DMS79 treated with DMSO at 0.1 percent for 48 hours (cell line): ENCODE data around the gene ZNF599.

Experiments
- DNase-seq: peaks from one replicate; lab custom pipeline; 2025; lab: John Stamatoyannopoulos, UW

ZNF599 gene

DNA sequence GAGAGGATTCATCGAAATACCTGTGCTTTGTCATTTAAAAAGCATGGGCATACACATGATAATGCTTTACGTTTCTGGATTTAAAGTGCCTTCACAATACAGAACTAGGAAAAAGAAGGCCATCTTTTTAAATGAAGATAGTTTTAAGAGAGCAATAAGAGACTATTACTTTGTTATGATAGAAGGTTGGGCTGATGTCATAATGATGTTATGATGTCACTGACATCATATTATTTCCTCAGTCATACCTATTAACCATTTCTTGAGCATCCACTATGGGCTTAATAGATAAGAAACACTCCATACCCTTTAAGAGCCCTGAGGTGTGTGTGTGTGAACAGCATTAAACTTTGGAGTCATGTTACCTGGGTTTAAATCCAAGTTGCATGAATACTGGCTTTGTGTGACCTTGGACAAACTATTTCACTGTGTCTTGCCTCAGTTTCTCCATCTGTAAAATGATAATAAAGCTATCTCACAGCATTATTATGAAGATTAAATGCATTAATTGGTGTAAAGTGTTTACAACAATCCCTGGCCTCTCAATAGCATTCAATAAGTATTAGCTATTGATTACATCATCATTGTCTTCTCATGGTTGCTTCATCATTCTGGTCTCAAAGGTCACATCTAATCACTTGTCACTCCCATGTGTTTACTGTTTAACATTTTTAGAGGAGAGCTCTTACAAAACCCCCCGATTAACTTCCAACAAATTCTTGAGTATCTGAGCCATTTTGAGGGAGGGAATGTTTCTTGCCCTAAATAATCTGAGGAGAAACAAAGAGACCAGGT, 27.9 kb downstream of the ZNF599 start:
- no peak for DNase-seq

DNA sequence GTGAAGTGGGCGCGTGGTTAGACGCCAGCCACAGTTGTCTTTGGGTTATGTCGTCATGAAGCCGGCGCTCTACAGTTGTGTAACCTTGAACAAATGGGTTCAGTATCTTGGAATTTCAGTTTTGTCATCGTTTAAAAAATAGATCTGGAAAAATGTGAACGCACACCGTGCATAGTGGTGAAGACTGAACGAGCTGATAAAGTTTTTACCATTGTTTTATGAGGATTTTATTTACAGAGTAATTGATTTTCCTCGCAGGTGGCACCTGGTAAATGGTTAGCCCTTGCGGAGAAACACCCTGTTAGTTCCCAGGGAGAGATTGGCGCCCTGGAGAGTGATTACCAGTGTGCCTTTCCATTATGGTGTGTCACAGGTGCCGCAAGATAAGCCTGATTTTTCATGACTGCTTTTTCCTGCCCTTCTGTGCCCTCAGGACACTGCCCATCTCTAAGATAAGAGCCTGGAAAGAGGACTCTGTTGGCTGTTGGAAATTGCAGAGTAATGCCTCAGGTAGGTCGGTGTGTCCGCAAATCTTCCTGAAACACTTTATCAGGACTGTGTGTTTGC, 38.4 kb downstream of the ZNF599 start:
- DNase-seq, result peak; percentile 86

DNA sequence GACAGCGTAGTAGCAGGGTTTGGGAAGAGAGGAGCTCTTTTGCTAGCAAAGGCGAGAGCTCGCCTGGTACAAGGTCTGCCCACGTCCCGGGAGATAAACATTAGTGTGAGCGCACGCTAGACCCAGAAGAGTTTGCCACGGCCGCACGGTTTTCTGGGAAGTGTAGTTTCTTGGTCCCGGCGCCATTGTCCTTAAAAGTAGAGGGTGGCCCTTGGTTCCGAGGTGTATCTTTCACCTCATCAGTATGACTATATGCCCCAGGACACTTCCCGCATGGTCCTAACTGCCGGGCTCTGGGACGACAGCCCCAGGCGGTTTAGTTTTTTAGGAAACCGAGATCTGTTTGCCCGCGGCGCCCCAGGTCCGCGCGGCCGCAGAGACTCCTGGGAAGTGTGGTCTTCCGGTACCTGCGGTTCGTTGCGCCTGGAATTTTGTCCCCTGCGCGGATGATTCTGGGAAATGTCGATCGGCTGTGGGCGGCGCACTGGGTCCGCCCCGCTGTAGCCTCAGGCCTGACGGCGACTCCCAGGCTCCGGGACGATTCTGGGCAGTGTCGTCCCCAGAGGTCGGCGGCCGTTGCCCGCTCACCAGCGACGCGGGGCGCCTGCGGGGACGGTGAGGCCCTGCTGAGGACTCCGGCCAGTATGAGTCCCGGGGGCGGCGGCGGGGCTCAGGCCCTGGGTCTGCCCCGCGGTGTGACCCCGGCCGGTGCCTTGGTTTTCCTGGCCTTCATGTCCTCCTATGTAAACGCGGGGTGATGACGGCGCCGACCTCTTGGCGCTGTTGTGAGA, 39.1 kb downstream of the ZNF599 start, which contains the start of gene ZNF181:
Gene ZNF181 (plus strand): TSS at position 498 of the 791 bp plus-strand sequence. CDS start 795 bp downstream, outside the sequence.
- peak; percentile 88 for DNase-seq

DNA sequence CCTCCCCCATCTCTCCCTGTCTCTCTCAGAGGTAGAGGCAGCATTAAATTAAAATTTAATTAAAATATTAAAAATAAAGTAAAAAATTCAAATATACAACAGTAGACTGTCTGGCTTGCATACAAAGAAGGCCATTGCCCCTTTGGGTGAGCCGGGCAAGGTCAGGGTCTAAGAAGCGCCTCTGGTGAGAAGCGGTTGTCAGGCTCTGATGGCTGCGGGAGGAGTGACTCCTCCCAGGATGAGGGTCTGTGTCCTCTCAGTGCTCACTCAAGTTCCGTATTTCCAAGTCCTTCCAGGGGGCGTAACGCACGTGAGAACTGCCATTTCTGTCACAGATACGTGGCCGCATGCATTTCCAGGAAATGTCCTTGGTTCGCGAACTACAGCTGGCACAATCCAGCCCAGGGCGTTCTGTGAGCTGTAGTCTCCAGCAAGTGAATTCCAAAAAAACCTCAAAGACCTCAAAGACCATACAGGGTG, 39.7 kb downstream of the ZNF599 start:
- peak; percentile 76 for DNase-seq

DNA sequence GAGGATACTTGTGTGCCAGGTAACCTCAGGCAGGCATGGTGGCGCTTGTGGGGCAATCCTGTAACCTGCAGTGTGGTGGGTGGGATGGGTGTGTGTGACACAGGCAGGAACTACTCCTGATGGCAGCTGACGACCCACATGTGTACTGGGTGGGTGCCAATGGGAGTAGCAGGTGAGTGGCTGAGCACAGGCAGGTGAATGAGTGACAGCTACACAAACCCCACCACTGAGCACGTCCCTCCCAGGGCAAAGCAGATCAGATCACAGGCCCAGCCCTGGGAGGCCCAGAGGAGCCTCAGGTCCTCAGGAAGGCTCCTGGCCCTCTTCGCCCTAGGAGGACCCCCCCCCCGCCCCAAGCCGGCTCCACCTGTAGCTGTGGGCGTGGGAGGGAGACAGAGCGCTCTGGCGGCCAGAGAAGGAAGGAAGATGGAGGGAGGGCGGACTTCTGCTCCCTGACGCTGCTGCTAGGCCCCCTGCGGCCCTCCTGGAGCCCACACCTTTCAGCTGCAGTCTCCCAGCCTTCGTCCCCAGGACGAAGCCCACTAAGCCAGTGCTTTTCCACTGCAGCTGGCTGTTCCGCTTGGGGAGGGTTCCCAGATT, 40.3 kb downstream of the ZNF599 start:
- DNase-seq, result peak; percentile 9

DNA sequence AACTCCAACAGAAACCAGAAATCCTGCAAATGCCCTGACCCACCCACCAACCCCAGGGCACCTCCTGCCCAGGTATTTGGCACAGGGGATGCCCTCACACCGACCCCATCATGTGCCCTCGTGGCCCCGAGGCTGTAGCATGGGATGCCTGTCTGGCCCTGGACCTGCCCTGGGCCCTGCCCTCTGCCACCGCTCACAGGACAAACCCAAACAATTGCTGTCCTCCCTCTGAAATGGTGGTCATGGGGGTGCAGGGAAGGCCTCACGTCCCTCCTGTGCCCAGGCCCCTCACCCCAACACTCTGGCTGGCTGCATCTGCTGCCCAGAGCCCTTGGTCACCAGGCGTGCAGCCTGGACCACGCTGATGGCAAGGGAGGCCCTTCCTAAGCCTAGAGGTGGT, 41.1 kb downstream of the ZNF599 start:
- no peak for DNase-seq

DNA sequence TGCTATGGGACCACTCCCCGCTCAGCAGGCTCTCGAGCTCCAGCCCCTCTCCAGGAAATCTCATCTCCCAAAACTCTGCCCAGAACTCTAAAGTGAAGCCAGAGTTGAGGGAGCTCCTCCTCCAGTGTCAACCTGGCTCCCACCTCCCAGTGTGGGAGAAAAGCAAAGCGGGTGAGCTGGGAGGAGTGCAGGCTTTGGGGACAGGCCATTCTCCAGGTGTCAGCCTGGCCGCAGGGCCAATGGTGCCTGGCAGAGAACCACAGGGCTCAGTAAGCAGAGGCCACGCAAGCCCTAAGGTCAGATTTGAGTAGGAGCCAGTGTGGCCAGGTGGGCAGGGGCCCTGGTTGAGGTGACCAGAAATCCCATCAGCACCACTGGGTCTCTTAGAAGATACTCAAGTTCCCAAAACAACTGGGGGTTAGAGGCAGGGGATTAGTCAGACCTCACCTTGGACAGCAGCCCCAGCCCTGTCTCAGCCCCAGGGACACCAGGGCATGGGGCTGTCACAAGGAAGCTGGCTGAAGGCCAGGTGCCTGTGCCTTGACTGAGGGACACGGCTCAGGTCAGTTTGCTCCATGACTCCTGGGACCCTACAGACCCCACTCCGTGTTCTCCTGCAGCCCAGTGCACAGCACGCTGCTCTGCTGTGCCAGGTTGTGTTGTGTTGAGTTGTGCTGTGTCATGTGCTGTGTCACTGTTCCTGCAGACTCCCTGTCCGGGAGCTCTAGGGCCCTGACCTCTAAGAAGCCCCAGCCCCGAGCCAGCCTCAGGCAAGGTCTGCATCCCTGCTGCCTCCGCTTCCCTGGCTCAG, 41.8 kb downstream of the ZNF599 start:
- no peak for DNase-seq

DNA sequence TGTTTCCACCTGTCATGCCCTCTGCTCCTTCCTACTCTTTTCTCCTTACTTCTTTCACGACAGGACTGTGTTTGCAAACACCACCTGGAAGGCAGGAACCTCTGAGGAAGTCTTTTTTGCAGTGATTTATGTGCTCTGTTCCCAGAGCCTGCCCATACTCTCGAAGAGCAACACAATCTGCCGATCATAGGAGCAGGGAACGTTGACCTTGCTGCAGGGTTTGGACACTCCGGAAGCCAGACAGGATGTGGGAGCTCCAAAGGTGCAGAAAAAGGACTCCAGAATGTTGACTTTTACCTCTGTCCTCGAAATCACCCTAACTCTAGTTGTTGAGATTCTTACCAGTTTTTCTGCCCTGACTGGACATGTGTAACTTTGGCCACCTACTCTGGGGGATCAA, 47.6 kb downstream of the ZNF599 start:
- no peak for DNase-seq

DNA sequence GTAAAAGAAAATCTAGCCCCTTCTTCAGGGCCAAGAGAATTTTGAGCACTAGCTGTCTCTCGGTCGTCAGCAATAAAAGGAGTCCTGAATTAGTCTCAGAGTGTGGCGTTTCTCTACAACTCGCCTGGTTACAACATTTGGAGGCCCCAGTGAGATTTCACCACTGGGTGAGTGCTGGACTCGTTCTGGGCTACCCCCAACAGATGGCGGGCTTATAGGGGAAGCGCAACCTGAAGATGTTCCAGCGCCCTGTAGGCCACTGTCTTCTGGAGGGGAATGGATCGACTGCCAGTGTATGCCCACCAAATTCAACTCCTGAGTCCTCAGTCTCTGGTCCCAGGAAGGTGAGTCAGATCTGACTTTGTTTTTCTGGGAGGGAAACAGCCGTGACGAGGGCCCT, 50.7 kb downstream of the ZNF599 start:
- no peak for DNase-seq

DNA sequence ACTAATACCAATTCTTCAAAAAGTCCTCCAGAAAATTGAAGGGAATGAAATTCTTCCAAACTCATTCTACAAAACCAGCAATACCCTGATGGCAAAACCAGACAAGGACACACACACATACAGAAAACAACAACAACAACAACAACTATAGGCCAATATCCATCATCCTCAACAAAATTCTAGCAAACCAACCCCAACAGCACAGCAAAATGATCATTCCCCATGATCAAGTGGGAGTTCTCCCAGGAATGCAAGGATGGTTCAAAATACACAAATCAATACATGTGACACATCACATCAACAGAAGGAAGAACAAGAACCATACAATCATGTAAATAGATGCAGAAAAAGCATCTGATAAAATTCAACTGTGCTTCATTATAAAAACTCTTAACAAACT, 57.7 kb downstream of the ZNF599 start:
- DNase-seq, result no peak

DNA sequence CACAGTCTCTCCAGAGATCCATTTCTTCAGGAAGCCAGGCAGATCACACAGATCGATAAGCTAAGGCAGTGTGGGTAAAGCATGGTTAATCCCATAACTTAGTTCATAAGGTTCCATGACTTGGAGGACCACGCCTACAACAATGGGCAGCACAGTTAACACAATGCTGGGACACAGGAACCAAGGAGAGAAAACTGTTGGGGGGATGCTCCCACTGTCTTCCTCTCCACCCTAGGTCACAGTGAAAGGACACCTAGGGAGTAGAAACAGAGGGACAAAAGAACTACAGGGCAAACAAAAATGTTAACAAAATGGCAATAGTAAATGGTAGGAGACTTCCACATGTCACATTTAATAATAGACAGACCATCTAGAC, 59.8 kb downstream of the ZNF599 start:
- no peak for DNase-seq

DNA sequence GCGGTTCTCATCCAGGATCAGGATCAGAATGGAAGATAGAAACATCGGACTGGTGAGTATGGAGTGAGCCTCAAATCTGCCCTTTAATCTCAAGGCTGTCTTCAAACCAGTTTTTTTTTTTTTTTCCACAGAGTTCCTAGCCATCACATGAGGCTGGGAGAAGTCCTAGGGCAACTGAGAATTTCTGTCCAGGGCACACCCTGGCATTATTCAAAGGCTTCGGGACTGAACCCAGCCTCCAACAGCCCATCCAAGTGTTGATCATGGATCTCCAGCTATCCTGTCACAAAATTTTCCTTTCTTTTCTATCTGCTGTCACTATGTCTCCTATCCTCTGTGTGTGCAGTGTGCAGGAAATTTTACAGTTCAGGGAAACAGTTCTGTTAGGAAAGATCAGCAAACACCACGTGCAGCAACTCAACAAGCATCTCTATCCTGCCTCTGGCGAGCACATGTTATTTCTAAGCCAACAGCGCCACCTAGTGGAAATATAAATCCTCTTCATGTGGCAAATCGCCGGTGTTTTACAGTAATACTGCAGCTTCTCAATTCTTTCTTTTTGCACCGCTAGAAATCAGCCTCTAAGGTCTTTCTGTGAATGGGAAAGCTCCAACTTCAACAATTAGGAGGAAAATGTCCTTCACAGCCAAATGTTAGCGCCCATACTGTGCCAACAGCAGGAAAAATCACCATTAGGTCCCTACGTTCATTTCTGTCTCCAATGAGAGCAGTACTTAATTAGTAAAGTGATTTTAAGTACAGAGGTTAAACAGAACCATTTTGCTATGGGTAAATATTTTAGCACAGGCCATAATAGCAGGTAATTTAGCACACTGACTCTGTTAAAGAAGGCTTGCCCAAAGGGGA, 60.4 kb downstream of the ZNF599 start:
- DNase-seq, result peak; percentile 68

DNA sequence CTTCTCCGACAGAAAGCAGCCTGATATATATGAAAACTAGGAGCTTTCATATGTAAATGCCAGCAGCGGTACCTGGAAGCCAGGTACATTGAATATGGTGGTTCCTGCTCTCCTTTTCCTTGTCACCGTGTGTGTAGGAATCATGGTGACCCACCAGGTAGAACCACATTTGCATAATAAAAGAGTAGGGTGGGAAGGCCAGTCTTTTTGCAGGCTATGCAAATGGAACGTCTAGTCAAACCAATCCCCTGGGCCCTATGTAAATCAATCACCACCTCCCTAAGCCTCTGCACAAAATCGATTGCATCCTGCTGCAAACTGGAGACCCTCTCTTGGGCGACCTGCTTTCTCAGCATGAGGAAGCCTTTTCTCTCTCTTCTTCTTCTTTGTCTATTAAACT, 61.1 kb downstream of the ZNF599 start:
- DNase-seq, result no peak
